GM21381 (cell line): ENCODE data around the gene NTM.
"Not testable (repeated sequence)": the region's sequence is repeated elsewhere in the genome, so short reads cannot be mapped to it uniquely, and the experiment has no call there.

Experiments used
- ATAC-seq: cut with Tn5 transposase; IDR thresholded peaks from one replicate; pipeline ENCODE4 v1.9.1; 2021; ENCODE audit warnings: mild to moderate bottlenecking, moderate library complexity; ENCODE audit not compliant: unreplicated experiment

NTM gene

GRCh38 chr11:132349811-132350733 is 979.7 kb downstream of the NTM start:
- no peak for ATAC-seq

GRCh38 chr11:132351050-132351449 is 980.6 kb downstream of the NTM start:
- ATAC-seq: no peak

- ATAC-seq: no peak
Observed at GRCh38 chr11:132352497-132352896, 982.1 kb downstream of the NTM start.

- no peak for ATAC-seq
Observed at GRCh38 chr11:132353255-132353654, 982.8 kb downstream of the NTM start.

- peak; percentile 77 for ATAC-seq
Observed at GRCh38 chr11:132357811-132358572, 987.6 kb downstream of the NTM start.

GRCh38 chr11:132358573-132358953 is 988.1 kb downstream of the NTM start:
- ATAC-seq: peak; percentile 31

- no peak for ATAC-seq
Observed at GRCh38 chr11:132361011-132361550, 990.7 kb downstream of the NTM start.

GRCh38 chr11:132365650-132366049 is 995.2 kb downstream of the NTM start:
- no peak for ATAC-seq

GRCh38 chr11:132367293-132367692 is 996.9 kb downstream of the NTM start:
- ATAC-seq: no peak

- ATAC-seq: not testable (repeated sequence)
Observed at GRCh38 chr11:132370114-132370513, 999.7 kb downstream of the NTM start.

- ATAC-seq: no peak
Observed at GRCh38 chr11:132373405-132374143, 1003.2 kb downstream of the NTM start.

- ATAC-seq: no peak
Observed at GRCh38 chr11:132379540-132379939, 1009.1 kb downstream of the NTM start.
